GM13976 (cell line): Measurements from ENCODE around the gene ANKLE2.
"Not testable (repeated sequence)": the region's sequence is repeated elsewhere in the genome, so short reads cannot be mapped to it uniquely, and the experiment has no call there.

Experiments
- DNase-seq: peaks from one replicate; pipeline ENCODE4 v3.0.0; 2012; ENCODE audit warnings: low spot score
- CTCF ChIP-seq: IDR thresholded peaks from 2 replicates; pipeline ENCODE4 v1.5.1; 2012; ENCODE audit warnings: borderline replicate concordance, mild to moderate bottlenecking; ENCODE audit not compliant: insufficient read depth; ENCODE audit errors: extremely low read depth, missing control alignments, control extremely low read depth
- in situ Hi-C: fragments of 300-500 bp; cut with MboI; formaldehyde crosslinking; loops from one replicate; pipeline ENCODE4 v1.12.0; 2022; ENCODE audit warnings: low sequenced_read_pairs, mixed read lengths, inconsistent platforms; ENCODE audit not compliant: unreplicated experiment

ANKLE2 gene

GRCh38 chr12:132761032-132761920, at the start of gene ANKLE2:
TSS of gene ANKLE2 (minus strand) at chr12:132761832. CDS start at chr12:132761798, 34 bp downstream.
- in situ Hi-C loops: no loop called here
- TF ChIP-seq CTCF: no peak
- DNase-seq: peak; percentile 82

GRCh38 chr12:132809391-132809790, 47.8 kb upstream of the ANKLE2 start:
- TF ChIP-seq CTCF: peak; percentile 30
- DNase-seq, in situ Hi-C loops: not testable (repeated sequence)

GRCh38 chr12:132807295-132808092, 45.9 kb upstream of the ANKLE2 start:
- in situ Hi-C loops: no loop called here
- DNase-seq: no peak
- no peak for TF ChIP-seq CTCF

GRCh38 chr12:132806857-132807256, 45.2 kb upstream of the ANKLE2 start:
- in situ Hi-C loops: no loop called here
- no peak for DNase-seq
- TF ChIP-seq CTCF: no peak

- in situ Hi-C loops: no loop called here
- TF ChIP-seq CTCF: no peak
- no peak for DNase-seq
Observed at GRCh38 chr12:132804426-132804861, 42.8 kb upstream of the ANKLE2 start.

- no peak for TF ChIP-seq CTCF
- no peak for DNase-seq
- in situ Hi-C loops: no loop called here
Observed at GRCh38 chr12:132803888-132804287, 42.3 kb upstream of the ANKLE2 start.
